SU-DHL-6 (cell line): ENCODE results near the gene FBRSL1.

ENCODE experiments used
- CTCF ChIP-seq: fragments of 200-600 bp; sonication (generic); IDR thresholded peaks from one replicate; pipeline ENCODE4 v1.5.1; 2017; ENCODE audit warnings: antibody characterized with exemption, mild to moderate bottlenecking, low read length, moderate library complexity; ENCODE audit not compliant: insufficient read depth, poor library complexity, severe bottlenecking
- EZH2phosphoT487 ChIP-seq: fragments of 200-600 bp; sonication (generic), shearing (Covaris generic); conservative IDR thresholded peaks from 2 replicates; pipeline ENCODE4 v1.6.1; 2018; ENCODE audit warnings: mild to moderate bottlenecking, antibody characterized with exemption, low read length, moderate library complexity, mixed read lengths

DNA sequence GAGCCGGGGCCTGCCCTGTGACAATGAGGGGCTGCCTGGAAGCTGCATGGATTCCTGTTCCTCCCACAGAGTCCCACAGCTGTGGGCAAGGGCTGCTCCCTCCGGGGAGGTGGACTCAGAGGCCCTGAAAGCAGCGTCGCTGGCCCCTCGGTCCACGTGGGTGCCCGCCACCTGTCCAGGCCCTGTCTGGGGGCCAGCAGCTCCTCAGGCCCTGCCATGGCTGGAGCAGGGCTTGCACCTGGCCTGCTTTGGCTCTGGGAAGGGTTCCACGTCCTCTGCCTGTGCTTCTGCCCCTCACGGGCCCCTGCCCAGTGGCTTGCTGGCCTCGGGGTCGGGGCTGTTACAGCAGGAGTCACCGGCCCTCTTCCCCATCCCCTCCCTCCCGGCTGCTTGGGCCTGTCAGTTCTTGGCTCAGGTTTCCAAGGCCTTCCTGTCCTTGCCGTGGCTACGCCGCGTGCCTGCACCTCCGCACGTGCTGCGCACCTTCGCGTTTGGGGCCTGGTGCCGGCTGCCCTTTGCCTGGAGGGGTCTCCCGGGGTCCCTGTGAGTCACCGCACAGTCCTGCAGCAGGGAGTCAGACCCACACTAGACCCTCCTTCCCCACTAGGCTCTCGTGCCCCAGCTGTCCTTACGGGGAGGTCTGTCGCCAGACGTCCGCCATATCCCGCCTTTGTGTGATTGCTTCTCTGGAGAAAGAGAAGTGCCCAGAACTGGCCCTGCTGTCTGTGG lies 5.8 kb downstream of the FBRSL1 start:
- TF ChIP-seq EZH2phosphoT487 (no peak), CTCF (no peak)
